Measurements from ENCODE around the gene NAP1L5.

- TF ChIP-seq, protein P1, sequence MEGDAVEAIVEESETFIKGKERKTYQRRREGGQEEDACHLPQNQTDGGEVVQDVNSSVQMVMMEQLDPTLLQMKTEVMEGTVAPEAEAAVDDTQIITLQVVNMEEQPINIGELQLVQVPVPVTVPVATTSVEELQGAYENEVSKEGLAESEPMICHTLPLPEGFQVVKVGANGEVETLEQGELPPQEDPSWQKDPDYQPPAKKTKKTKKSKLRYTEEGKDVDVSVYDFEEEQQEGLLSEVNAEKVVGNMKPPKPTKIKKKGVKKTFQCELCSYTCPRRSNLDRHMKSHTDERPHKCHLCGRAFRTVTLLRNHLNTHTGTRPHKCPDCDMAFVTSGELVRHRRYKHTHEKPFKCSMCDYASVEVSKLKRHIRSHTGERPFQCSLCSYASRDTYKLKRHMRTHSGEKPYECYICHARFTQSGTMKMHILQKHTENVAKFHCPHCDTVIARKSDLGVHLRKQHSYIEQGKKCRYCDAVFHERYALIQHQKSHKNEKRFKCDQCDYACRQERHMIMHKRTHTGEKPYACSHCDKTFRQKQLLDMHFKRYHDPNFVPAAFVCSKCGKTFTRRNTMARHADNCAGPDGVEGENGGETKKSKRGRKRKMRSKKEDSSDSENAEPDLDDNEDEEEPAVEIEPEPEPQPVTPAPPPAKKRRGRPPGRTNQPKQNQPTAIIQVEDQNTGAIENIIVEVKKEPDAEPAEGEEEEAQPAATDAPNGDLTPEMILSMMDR (IDR thresholded peaks at IDR 0.05; ENCODE audit: insufficient read depth, low read length, poor library complexity, severe bottlenecking), result no peak
- TF ChIP-seq EZH2phosphoT487 (conservative IDR thresholded peaks at IDR 0.05; ENCODE audit: low read length), result no peak
Observed at GRCh38 chr4:88696630-88697029, 999 bp downstream of the NAP1L5 start.
